WI38 (cell line): ENCODE results near the gene CELF4.

Source experiments
- H3K4me3 ChIP-seq: 2 replicates; pipeline ENCODE4 v1.5.1; 2011; ENCODE audit warnings: low read depth, mild to moderate bottlenecking, control low read depth, low read length
- TF ChIP-seq, protein P1 (sequence below): IDR thresholded peaks from 2 replicates; pipeline ENCODE4 v1.5.1; 2012; ENCODE audit warnings: low read depth, mild to moderate bottlenecking, control low read depth, low read length

Gene CELF4

GRCh38 chr18:37541517-37541916, 24.1 kb downstream of the CELF4 start:
- TF ChIP-seq, protein P1, sequence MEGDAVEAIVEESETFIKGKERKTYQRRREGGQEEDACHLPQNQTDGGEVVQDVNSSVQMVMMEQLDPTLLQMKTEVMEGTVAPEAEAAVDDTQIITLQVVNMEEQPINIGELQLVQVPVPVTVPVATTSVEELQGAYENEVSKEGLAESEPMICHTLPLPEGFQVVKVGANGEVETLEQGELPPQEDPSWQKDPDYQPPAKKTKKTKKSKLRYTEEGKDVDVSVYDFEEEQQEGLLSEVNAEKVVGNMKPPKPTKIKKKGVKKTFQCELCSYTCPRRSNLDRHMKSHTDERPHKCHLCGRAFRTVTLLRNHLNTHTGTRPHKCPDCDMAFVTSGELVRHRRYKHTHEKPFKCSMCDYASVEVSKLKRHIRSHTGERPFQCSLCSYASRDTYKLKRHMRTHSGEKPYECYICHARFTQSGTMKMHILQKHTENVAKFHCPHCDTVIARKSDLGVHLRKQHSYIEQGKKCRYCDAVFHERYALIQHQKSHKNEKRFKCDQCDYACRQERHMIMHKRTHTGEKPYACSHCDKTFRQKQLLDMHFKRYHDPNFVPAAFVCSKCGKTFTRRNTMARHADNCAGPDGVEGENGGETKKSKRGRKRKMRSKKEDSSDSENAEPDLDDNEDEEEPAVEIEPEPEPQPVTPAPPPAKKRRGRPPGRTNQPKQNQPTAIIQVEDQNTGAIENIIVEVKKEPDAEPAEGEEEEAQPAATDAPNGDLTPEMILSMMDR, result no peak
- no peak overlapping the region for H3K4me3 ChIP-seq

DNA sequence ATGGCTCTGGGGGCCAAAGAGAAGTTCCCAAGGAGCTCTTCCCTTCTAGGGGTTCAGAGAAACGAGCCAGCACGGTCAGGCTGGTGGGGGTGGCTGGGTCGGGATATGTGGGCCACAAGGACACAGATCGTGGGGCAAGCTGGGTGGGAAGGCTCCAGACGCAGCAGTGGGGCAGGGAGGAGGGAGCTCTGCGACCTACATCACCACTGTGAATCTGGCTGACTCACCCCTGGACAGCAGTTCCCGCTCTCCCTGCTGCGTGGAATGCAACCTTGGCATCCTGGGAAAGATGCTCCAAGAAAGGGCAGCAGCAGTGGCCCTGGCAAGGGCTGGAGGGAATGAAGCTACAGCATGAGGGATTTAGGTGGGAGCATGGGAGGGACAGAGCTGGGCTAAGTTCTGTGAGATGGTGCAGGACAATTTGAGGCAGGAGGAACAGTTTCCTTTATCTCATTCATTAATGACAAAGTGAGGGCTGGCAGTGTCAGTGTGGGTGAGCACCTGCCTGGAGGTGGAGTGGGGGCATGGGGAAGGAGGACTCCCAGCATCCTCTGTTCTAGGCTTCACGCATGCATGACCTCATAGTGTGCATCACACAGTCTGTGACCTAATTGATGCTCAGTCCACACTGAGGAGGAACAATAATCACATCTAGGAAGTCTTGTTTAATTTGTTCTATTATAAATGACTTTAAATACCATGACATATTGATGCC, 25.0 kb downstream of the CELF4 start:
- no peak overlapping the region for H3K4me3 ChIP-seq
- TF ChIP-seq, protein P1, result no peak

- TF ChIP-seq, protein P1, result no peak
- H3K4me3 ChIP-seq, result no peak overlapping the region
Measured at GRCh38 chr18:37539236-37539635, 26.4 kb downstream of the CELF4 start.

DNA sequence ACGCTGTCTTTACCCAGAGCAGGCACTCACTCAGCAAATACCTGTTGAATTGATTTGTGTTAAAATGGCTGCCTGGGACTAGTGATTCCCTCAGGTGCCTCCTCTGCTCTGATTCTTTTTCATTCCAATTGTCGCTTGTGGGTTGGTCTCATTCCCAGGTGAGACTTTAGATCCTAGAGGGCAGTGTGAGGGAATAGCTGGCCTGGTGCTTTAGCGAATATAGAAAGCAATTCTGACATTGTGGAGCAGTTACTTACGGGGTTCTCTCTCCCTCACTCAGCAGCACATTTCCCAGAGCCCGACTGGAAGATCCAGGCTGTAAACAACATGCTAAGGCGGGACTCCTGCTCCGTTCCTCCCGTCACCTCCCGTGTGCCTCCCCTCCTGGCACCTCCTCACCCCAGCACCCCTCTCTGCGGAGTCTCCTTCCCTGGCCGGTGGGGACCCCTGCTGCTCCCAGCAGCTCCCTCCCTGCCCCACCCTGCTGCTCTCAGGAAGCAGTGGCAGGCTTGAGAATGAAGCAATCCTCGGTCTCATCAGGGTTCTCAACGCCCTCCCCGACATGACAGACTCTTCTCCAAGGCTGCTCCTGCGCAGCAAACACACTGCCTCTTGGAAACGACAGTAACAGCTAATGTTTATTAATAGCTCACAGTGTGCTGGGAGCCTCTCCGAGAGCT, 26.9 kb downstream of the CELF4 start:
- H3K4me3 ChIP-seq, result no peak overlapping the region
- TF ChIP-seq, protein P1, result no peak

- no peak overlapping the region for H3K4me3 ChIP-seq
- TF ChIP-seq, protein P1, result peak; percentile 73
Measured at GRCh38 chr18:37537868-37538525, 27.6 kb downstream of the CELF4 start.

GRCh38 chr18:37536656-37537055, 28.9 kb downstream of the CELF4 start:
- no peak overlapping the region for H3K4me3 ChIP-seq
- TF ChIP-seq, protein P1, result no peak

DNA sequence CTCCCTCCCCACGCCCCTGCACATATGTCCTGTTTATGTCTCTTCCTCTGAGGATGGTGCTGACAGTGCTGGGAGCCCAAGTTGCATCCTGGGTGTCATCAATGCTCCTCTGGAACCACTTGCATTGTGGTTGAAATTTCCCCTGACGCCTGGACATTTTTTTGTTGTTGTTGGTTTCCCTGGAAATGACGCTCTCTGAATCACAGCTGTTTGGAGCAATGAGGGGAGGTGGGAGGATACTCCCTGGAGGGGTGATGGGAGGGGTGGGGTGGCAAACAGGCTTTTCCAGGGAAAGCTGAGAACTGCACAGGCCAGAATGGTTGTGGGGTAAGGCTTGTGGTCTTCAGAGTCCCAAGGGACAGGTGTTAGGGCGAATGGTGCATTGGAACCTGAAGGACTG, 29.6 kb downstream of the CELF4 start:
- H3K4me3 ChIP-seq, result no peak overlapping the region
- TF ChIP-seq, protein P1, result no peak
